ENCODE measurements around the gene TSC22D1. TPM values are rescaled to one million over a fixed set of nuclear protein-coding genes. Genes with fewer than 3 reads are reported as not detected.

Gene TSC22D1
- total RNA-seq, 1 donor from 2014 or later, result 70.8 TPM

DNA sequence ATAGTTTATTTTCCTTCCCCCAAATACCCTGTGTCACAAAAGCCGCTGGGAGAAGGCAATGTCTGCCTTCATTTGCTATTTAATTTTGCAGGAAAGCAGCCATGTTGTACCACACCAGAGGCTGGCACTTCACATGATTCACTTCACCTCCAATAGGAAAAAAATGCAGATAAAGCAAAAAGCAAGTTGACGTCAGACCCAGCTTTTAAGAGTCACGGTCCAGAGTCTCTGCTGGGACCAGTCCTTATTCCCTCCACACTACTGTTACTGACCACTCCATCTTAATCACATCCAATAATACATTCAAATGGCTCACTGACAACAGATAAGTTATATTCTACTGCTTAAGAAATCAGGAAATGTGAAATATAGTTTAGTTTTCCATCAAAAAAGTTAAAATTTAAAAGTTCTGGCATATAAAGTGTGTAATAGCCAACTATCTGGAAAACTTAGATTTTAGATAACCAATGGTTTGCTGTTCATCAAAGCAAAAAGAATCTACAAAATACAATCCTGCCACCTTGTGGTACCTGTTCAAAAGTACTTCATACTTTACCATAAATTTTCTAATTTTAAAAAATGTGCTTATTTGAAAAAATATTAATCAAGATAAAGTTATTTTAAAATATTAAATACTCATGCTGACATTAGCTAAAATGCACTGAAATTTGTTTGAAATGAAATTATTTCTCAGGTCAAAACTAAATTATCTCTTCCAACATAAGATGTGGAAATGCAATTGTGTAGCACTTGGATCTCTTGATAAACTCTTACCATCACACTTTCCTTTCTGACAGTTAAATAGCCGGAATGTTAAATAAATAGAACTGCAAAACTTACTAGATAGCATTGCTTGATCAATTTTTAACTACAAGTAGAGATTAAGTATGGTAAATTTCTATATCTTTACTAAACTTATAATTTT lies 105.2 kb downstream of the TSC22D1 start:
- no peaks in the 10 kb centered on the region for H3K27me3 ChIP-seq (ENCODE audit: control insufficient read depth, insufficient read depth, low read length)
- no peak overlapping the region for H3K4me3 ChIP-seq (ENCODE audit: low read depth, low read length)
- TF ChIP-seq, protein P1, sequence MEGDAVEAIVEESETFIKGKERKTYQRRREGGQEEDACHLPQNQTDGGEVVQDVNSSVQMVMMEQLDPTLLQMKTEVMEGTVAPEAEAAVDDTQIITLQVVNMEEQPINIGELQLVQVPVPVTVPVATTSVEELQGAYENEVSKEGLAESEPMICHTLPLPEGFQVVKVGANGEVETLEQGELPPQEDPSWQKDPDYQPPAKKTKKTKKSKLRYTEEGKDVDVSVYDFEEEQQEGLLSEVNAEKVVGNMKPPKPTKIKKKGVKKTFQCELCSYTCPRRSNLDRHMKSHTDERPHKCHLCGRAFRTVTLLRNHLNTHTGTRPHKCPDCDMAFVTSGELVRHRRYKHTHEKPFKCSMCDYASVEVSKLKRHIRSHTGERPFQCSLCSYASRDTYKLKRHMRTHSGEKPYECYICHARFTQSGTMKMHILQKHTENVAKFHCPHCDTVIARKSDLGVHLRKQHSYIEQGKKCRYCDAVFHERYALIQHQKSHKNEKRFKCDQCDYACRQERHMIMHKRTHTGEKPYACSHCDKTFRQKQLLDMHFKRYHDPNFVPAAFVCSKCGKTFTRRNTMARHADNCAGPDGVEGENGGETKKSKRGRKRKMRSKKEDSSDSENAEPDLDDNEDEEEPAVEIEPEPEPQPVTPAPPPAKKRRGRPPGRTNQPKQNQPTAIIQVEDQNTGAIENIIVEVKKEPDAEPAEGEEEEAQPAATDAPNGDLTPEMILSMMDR (IDR thresholded peaks at IDR 0.05; ENCODE audit: insufficient read depth, low read length, severe bottlenecking), result peak; percentile 4
- FAIRE-seq, result no peak
- peak; percentile 44 for DNase-seq (ENCODE audit: low read depth)
- no peaks in the 10 kb centered on the region for H3K36me3 ChIP-seq (ENCODE audit: control insufficient read depth, insufficient read depth, low read length)

DNA sequence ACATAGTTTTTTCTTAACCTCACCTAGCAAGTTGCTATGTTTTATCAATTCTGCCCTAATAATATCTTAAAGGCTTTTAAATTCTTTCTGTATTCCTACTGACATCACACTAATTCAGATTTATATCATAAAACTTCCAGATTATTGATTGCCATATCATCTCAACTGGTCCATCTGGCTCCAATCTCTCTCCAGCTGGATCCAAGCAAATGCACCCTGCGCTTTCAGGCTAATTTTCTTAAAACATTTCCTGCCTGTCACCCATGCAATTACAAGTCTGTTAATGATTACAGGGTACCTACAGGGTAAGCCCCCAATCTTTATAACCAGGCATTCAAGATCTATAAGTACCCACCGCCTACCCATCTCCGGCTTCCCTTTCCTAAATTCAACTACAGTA lies 107.3 kb downstream of the TSC22D1 start:
- no peak overlapping the region for H3K4me3 ChIP-seq (ENCODE audit: low read depth, low read length)
- FAIRE-seq (no peak), DNase-seq (ENCODE audit: low read depth) (no peak)
- TF ChIP-seq, protein P1 (IDR thresholded peaks at IDR 0.05; ENCODE audit: insufficient read depth, low read length, severe bottlenecking), result no peak
- H3K36me3 ChIP-seq (ENCODE audit: control insufficient read depth, insufficient read depth, low read length), result no peaks in the 10 kb centered on the region
- H3K27me3 ChIP-seq (ENCODE audit: control insufficient read depth, insufficient read depth, low read length), result no peaks in the 10 kb centered on the region

DNA sequence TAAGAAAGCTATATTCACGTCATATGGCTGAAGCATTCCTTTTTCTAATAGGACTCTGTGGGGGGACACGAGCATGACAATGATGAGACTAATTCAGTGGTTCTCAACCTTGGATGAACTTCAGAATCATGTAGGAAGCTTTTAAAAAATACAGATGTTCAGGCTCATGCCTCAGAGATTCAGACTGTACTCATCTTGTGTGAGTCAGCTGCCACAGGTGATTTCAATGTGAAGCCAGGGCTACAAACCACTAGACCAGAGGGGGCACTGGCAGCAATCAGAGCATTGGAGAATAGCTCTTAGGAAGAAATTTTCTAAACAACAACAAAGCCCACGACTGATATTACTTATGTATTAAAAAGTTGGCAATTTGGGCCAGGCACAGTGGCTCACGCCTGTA lies 110.8 kb downstream of the TSC22D1 start:
- DNase-seq (ENCODE audit: low read depth), result peak; percentile 41
- no peaks in the 10 kb centered on the region for H3K36me3 ChIP-seq (ENCODE audit: control insufficient read depth, insufficient read depth, low read length)
- no peak overlapping the region for H3K4me3 ChIP-seq (ENCODE audit: low read depth, low read length)
- no peaks in the 10 kb centered on the region for H3K27me3 ChIP-seq (ENCODE audit: control insufficient read depth, insufficient read depth, low read length)
- TF ChIP-seq, protein P1 (IDR thresholded peaks at IDR 0.05; ENCODE audit: insufficient read depth, low read length, severe bottlenecking), result no peak
- no peak for FAIRE-seq

DNA sequence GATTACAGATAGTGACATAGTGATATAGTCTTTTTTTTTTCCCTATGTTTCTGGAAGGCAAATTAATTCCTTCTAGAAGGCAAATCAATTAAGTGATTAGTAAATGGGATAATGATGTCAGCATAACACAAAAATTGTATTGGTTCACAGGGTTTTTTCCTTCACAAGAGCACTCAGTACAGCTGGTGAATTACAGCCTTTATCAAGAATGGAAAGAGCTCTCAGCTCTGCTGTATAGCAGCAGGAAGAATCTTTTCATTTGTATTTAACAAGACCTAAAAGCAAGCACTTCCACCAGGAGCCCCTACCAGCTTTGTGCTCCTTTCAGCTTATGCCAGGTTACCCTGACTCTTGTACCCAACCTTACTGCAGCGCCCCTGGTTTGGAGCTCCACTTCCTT lies 111.7 kb downstream of the TSC22D1 start:
- H3K27me3 ChIP-seq (ENCODE audit: control insufficient read depth, insufficient read depth, low read length), result no peaks in the 10 kb centered on the region
- H3K36me3 ChIP-seq (ENCODE audit: control insufficient read depth, insufficient read depth, low read length), result peaks cover 3% of the 10 kb centered on the region
- TF ChIP-seq, protein P1 (IDR thresholded peaks at IDR 0.05; ENCODE audit: insufficient read depth, low read length, severe bottlenecking), result no peak
- DNase-seq (ENCODE audit: low read depth) (no peak), FAIRE-seq (no peak)
- no peak overlapping the region for H3K4me3 ChIP-seq (ENCODE audit: low read depth, low read length)

DNA sequence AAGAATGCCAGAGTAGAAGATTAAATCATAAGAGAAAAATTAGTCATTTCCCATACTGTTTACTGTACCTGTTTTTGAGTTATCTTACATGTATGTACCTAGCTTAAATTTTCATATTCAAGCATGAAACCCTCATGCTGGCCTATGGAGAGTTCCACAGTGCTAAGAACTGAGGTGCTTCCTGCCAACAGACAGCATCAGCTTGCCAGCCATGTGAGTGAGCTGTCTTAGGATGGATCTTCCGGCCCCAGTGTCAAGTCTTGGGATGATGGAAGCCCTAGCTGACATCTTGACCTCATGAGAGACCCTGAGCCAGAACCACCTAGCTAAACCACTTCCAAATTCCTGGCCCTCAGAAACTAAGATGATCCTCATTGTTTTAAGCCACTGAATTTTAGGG lies 112.4 kb downstream of the TSC22D1 start:
- FAIRE-seq, result no peak
- DNase-seq (ENCODE audit: low read depth), result no peak
- H3K4me3 ChIP-seq (ENCODE audit: low read depth, low read length), result no peak overlapping the region
- H3K27me3 ChIP-seq (ENCODE audit: control insufficient read depth, insufficient read depth, low read length), result no peaks in the 10 kb centered on the region
- H3K36me3 ChIP-seq (ENCODE audit: control insufficient read depth, insufficient read depth, low read length), result peaks cover 3% of the 10 kb centered on the region
- TF ChIP-seq, protein P1 (IDR thresholded peaks at IDR 0.05; ENCODE audit: insufficient read depth, low read length, severe bottlenecking), result no peak

Measured in bronchial epithelial cell (primary cell).